GM18858 (cell line): ENCODE measurements around the gene POMGNT1.
"Not testable (repeated sequence)": the region's sequence is repeated elsewhere in the genome, so short reads cannot be mapped to it uniquely, and the experiment has no call there.

Experiments used
- ATAC-seq: cut with Tn5 transposase; IDR thresholded peaks from one replicate; pipeline ENCODE4 v1.9.1; 2021; ENCODE audit not compliant: unreplicated experiment

The POMGNT1 gene

GRCh38 chr1:46197964-46198811 is at the start of gene POMGNT1:
Gene POMGNT1, minus strand, starts transcription at chr1:46198434. Its CDS starts 613 bp downstream, at chr1:46197821.
- peak; percentile 77 for ATAC-seq

DNA sequence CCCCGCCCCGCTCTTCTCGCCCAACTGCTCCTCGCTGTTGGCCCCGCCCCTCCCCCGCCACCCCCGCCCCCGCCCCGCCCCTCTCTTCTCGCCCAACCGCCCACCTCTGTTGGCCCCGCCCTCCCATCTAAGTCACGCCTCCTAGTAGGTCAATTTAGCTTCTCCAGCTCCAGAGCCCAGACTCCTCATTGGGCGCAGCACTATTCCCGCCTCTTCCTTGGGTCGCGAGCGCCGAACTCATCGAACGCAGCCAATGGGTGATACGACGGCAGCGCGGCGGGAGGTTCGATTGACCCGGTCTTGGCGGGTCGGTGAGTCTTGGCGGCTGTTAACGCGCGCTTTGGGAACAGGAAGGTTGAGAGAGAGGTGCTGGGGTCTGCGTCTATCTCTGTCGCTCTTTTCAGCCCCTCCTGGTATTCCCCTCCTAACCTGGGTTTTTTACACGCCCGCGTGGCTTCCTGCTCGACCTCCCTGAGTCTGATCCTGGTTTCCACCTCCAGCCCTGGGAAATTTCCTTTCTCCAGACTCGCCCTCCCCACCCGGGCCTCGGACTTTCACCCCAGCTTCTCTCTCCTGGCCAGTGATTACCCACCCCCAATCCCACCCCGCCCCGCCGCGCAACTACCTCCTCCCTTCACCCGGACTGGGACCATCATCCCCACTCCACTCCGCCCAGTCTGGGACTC is 49.3 kb upstream of the POMGNT1 start, which contains the start of gene RAD54L:
Gene RAD54L, plus strand, starts transcription at position 328 of the 686 bp plus-strand sequence. CDS start 643 bp downstream, outside the sequence.
- ATAC-seq: peak; percentile 88

GRCh38 chr1:46246548-46247435 is 48.6 kb upstream of the POMGNT1 start:
- peak; percentile 18 for ATAC-seq

DNA sequence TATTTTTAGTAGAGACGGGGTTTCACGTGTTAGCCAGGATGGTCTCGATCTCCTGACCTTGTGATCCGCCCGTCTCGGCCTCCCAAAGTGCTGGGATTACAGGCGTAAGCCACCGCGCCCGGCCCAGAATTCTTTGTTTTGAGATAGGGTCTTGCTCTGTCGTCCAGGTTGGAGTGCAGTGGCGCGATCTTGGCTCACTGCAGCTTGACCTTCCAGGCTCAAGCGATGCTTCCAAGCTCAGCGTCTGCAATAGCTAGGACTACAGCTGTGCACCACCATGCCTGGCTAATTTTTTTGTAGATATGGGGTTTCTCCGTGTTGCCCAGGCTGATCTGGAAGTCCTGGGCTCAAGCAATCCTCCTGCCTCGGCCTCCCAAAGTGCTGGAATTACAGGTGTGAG is 47.9 kb upstream of the POMGNT1 start:
- not testable (repeated sequence) for ATAC-seq

DNA sequence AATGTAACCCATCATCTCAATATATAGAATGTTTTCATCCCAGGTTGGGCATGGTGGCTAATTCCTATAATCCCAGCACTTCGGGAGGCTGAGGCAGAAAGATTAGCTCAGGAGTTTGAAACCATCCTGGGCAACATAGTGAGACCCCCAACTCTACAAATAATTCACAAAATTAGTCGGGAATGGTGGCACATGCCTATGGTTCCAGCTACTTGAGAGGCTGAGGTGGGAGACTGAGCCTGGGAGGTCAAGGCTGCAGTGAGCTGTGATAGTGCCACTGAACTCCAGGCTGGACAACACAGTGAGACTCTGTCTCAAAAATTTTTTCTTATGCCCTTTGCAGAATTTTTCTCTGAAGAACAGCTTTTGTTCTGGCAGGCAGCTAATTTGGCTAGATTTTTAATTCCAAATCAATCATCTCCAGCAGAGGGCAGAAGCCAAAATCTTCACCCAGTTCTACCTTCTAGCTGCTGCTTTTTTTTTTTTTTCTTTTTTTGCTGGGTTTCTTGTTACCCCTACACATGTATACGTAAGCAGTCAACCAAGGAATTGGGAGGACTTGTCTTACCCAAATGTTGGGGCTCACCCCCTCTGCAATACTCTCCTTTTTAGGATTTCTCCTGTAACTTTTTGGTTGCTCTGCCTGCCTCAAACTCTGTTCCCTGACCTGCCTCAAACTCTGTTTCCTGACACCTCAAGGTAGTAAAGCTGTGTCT is 46.6 kb upstream of the POMGNT1 start:
- ATAC-seq: no peak

GRCh38 chr1:46243831-46244230 is 45.6 kb upstream of the POMGNT1 start:
- not testable (repeated sequence) for ATAC-seq

GRCh38 chr1:46242918-46243317 is 44.7 kb upstream of the POMGNT1 start:
- no peak for ATAC-seq

- ATAC-seq: not testable (repeated sequence)
Observed at GRCh38 chr1:46241733-46242132, 43.5 kb upstream of the POMGNT1 start.

DNA sequence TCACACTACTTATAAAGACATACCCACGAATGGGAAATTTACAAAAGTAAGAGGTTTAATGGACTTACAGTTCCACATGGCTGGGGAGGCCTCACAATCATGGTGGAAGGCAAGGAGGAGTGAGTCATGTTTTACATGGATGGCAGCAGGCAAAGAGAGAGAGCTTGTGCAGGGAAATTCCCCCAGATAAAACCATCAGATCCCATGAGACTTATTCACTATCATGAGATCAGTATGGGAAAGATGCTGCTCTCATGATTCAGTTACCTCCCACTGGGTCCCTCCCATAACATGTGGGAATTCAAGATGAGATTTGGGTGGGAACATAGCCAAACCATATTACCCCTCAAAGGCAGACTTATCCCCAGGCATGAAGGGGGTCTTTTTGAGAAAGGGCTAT is 40.6 kb upstream of the POMGNT1 start:
- ATAC-seq: not testable (repeated sequence)

DNA sequence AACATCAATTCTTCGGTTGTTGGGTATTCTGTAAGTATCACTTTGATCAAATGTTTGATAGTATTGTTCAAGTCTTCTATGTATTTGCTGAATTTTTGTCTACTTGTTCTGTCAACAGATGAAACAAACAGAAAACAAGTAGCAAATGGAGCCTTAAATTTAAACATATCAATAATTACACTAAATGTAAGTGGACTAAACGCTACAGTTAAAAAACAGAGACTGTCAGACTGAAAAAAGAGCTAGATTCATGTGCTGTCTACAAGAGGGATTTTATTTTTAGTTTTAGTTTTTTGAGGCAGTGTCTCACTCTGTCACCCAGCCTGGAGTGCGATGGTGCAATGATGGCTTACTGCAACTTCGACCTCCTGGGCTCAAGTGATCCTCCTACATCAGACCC is 38.6 kb upstream of the POMGNT1 start:
- no peak for ATAC-seq

DNA sequence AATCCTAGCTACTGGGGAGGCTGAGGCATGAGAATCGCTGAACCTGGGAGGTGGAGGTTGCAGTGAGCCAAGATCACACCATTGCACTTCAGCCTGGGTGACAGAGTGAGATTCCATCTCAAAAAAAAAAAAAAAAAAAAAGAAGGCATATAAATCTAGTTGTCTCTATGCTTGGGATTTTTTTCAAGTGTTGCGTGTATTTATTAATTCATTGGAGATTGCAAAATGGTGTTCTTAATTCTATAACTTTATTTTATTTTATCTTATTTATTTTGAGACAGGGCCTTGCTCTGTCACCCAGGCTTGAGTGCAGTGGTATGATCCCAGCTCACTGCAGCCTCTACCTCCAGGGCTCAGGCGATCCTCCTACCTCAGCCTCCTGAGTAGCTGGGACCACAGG is 33.0 kb upstream of the POMGNT1 start:
- not testable (repeated sequence) for ATAC-seq

GRCh38 chr1:46224966-46225365 is 26.7 kb upstream of the POMGNT1 start:
- no peak for ATAC-seq

DNA sequence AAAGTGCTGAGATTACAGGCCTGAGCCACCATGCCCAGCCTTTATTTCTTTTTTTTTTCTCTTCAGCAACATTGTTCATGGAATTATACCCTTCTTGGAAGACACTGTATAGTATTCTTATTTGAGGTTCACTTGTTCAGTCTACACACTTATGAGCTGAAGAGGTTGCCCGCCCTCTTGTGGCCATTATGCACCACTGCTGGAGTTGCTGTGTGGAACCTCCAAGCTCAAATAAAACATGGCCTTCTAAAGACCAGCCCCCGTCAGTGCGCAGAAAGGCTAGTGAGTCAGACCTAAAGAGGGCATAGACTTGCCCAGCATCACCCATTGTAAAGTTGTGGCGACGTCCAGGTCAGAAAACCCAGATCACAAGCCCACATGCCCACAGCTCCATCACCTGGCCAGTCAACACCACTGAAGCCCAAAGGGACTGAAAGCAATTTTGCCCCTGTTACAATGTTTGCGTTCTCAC is 25.3 kb upstream of the POMGNT1 start:
- no peak for ATAC-seq

- not testable (repeated sequence) for ATAC-seq
Observed at GRCh38 chr1:46223055-46223454, 24.8 kb upstream of the POMGNT1 start.

DNA sequence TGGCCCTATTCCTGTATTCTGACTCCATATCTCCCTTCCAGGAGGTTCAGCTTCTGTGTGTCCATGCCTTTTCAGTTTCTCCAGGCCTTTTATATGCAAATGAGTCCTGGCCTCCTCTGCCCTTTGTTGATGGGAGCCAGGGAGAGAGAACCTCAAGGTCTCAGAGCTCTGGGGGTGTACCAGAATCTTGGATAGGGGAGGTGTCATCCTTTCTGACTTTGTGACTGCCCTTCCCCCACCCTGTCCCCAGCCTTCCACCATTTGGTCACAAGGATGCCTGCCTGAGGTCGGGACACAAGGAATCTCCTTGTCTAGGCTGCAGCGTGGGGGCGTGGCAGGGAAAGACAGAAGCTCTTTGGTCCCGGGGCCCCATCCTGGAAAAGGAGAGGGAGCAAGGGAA is 23.5 kb upstream of the POMGNT1 start:
- ATAC-seq: no peak

DNA sequence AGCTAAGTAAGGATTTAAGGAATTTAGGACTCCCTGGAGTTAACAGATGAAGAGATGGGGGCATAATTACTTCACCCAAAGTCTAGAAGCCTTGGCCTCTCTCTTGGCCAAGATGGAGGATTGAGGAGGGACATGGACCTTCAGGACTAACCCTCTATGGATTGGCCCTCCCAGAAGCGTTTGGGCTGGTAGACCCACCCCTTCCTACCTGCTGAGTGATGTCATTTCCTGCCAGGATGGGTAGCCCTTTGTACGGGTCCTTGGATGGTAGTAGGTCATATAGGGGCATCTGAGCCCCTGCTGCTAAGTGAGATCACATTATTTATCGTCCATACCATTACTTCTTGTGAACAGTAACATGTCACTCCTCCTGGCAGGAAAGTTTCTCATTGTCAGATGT is 22.6 kb upstream of the POMGNT1 start:
- no peak for ATAC-seq

GRCh38 chr1:46219551-46220520 is 21.6 kb upstream of the POMGNT1 start:
- no peak for ATAC-seq

- no peak for ATAC-seq
Observed at GRCh38 chr1:46218443-46218842, 20.2 kb upstream of the POMGNT1 start.

- ATAC-seq: no peak
Observed at GRCh38 chr1:46215504-46215903, 17.3 kb upstream of the POMGNT1 start.
